Stimulated activated CD4-positive, alpha-beta T cell treated with anti-CD3 and anti-CD28 coated beads, Interleukin-15, amount 100 ng/mL, for 24 hours (primary cell): ENCODE data around the gene TMEM168.
"Not testable (repeated sequence)": the region's sequence is repeated elsewhere in the genome, so short reads cannot be mapped to it uniquely, and the experiment has no call there.

Source experiments
- DNase-seq: peaks from one replicate; pipeline ENCODE4 v3.0.0-alpha.2; 2020

The TMEM168 gene

DNA sequence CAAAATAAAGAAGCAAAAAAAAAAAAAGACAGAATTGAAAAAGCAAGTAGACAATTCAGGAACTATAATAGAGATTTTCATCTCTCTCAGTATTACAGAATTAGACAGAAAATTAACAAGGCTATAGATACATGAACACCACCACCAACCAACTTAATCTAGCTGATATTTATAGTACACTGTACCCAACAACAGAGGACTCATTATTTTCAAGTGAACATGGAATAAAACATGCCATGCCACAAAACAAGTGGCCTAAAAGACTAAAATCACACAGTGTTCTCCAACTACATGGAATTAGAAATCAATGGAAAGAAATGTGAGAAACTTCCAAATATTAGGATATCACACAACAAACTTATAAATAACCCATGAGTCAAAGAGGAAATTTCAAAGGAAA, 9.1 kb downstream of the TMEM168 start:
- DNase-seq: no peak

DNA sequence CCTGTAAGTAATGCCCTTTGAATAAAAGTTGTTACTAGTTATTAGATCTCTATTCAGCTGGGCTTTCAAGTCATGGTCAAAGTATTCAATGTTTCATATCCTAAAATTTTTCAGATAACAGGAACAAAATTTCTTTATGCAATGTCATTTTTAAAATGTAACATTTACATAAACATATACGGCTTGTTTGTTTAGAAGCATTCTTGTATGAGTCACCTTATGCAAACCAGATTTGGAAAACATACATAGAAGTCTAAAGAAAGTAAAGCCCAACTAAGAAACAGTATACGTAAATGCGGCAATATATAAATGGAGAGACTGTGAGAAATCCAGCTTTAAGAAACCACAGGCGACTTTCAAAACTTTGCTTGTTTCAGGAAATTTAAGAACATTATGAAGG, 10.5 kb downstream of the TMEM168 start:
- DNase-seq: no peak

DNA sequence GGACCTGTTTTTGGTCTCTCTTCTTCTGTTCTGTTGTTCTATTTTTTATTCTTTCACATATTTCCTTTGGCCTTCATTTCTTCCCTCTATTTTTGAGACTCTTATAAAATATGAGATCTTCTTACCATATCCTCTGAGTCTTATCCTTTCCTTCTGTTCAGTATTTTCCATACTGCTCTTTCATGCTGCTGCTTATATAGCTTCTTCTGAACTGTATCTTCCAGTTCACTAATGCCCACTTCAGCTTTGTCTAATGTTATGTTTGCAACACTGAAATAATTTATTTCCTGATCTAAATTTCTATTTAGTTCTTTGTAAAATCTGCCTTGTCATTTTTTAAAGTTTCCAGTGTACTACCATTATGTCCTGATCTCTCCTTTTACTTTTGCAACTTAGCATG, 12.8 kb downstream of the TMEM168 start:
- DNase-seq: no peak

GRCh38 chr7:112771166-112771565, 19.0 kb downstream of the TMEM168 start:
- DNase-seq: no peak

DNA sequence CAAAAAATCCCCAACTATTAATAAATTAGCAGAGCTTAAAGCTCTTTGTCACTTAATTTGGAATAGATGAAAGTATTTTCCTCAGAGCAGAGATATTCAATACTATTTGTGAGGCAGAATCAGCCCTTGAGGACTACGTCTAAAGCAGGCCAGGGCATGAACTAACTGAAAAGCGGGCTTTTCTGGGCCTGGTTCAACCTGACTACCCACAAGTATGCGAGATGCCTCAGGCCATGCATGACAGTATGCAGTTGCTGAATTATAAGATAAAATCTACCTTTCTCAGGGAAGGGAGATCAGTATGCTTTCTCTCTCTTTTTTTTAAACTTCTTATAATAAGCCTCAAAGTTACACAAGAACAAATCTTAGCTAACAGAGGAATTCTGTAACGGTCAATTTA, 20.1 kb downstream of the TMEM168 start:
- no peak for DNase-seq

DNA sequence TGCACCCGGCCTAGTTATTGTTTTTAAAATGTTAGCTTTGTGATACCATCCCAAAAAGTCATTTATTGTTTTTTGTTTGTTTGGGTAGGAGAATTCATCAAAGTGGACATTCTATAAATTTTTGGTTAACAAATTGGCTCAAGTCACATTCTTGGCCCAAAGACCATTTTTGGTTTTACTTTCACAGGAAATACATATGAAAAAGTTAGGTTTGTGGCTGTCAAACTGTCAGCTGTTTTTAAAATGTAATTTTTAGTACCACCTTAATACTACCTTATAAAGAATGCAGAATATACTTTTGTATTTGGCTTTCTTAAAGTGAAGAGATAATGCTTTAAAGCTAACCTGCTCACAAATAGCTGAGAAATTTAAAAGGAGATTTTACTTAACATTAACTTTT, 25.1 kb downstream of the TMEM168 start:
- no peak for DNase-seq

GRCh38 chr7:112763996-112764395, 26.2 kb downstream of the TMEM168 start:
- no peak for DNase-seq

GRCh38 chr7:112763298-112763697, 26.9 kb downstream of the TMEM168 start:
- no peak for DNase-seq

- no peak for DNase-seq
Measured at GRCh38 chr7:112759905-112760304, 30.3 kb downstream of the TMEM168 start.

DNA sequence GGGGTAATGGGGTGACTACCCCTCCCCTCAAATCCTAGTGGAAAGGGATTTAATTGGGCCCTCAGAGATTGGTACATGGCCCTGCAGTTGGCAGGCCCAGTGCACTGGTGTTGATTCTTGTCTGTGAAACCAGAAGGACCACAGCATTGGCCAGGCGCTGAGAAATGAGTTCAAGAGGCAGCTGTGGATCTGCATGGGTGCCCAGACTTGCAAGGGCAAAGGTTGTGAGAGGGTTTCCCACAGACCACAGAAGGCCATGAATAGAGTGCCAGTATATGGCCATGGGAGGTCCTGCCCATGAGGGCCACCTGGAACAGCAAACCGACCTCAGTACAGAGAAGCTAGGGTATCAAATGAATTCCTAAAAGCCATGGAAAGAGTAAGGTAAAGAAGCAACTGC, 32.9 kb downstream of the TMEM168 start:
- no peak for DNase-seq

DNA sequence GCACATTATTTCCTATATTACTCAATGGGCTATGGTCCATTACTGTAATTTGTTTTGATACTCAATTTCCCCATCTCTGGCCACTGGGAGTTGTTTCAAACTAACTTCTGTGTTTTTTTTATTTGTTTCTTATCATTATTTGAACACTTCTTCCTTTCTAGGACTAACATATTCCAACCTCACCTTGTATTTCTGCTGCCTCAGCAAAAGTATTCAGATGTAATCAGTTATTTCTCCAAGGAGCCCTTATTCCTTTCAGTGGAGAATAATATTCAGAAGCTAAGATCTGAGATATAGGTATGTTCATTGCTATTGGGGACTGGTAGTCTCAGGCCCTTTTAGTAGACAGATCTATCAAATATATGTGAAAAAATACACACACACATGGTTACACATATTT, 36.9 kb downstream of the TMEM168 start:
- DNase-seq: no peak

DNA sequence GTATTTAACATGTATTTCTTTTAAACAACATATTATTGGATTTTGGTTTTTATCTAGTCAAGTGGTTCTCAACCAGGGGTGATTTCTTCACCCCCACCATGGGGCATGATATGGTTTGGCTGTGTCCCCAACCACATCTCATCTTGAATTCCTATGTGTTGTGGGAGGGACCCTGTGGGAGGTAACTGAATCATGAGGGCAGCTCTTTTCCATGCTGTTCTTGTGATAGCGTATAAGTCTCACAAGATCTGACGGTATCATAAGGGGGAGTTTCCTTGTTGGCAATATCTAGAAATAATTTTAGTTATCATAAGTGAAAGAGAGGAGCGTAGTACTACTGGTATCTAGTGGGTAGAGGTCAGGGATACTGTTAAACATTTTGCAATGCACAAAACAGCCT, 37.6 kb downstream of the TMEM168 start:
- DNase-seq: no peak

GRCh38 chr7:112749775-112750174, 40.4 kb downstream of the TMEM168 start:
- DNase-seq: no peak

DNA sequence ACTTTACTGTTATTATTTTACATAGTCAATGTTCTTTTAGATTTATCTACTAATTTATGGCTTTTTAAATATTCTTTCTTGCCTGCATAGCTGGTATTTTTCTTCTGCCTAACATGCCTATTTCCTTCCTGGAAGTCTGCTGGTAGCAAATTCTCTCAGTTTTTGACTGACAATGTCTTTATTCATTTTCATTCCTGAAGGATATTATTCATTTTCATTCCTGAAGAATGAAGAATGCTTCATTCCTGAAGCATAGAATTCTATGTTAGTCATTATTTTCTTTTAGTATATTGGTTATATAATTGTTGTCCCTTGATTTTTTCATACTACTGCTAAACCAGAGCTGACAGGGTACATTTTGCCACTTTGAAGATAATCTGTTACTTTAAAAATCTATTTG, 41.8 kb downstream of the TMEM168 start:
- no peak for DNase-seq

DNA sequence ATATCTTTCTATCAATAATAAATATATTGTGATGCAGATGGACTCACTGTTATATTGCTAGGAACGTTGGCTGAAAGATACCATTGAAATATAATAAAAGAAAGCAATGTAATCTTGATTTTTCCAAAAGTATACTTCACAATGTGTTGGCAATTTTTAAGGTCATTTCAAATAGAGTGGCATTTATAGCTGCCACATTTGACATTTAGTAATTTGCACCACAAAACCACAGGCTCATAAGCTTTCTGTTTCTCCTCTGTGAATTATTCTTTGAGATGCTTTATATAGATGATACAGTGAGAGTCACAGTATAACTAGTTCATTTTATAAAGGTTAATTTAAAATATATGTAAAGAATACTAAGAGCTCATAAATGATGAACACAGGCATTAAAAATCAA, 44.6 kb downstream of the TMEM168 start:
- DNase-seq: no peak

DNA sequence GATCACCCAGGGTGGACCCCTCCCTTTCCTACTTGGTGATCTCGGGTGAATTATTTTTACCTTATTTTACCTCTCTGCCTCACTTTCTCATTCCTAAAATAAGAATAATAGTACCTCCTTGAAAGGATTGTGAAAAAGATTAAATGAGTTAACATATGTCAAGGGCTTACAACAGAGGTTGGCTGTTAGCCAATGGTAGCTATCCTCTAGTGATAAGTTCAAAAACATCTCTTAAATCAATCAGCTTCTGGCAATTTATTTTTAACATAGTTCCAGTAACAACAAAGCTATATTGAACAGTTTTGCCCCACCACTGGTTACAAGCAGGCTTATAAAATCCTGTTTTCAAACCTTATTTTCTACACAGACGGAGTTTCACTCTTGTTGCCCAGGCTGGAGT, 45.4 kb downstream of the TMEM168 start:
- DNase-seq: no peak

DNA sequence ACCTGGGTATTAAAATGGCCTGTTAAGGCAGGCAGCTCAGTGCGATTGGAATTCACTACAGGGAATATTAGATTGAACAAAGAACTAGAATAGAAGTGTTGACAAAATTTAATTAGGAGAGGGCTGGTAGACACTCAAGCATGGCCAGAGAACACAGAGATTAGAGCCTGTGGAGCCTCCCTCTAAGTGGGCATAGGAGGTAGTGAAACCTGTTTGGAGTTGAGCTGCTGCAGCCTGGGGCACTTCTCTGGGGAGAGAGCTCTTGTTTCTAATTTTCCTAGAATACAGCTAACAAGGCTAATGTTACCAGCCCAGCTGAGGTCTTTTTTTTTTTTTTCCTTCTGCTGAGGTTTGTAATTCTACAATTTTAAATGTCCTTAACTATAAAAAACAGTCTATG, 46.4 kb downstream of the TMEM168 start:
- DNase-seq: no peak

GRCh38 chr7:112740667-112741066, 49.5 kb downstream of the TMEM168 start:
- DNase-seq: no peak

- DNase-seq: no peak
Measured at GRCh38 chr7:112739436-112740180, 50.6 kb downstream of the TMEM168 start.

DNA sequence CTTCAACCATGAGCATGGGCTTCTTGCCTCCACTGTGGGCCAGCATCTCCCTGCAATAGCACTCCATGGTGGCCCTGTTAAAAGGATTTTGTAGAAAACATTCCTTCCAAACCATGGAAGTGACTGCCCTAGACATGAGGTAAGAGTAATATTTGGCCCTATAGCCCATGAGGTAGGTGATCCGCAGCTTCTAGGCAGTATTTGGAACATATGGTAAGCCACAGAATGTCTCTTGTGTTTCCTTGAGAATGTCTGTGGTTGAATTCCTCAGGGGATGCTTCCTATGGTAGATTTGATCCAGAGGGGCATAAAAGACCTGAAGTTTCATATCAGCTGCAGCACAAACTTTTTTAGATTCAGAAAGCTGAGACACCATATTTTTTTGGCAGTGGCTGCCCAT, 54.9 kb downstream of the TMEM168 start:
- no peak for DNase-seq

GRCh38 chr7:112731324-112731723, 58.9 kb downstream of the TMEM168 start:
- not testable (repeated sequence) for DNase-seq

DNA sequence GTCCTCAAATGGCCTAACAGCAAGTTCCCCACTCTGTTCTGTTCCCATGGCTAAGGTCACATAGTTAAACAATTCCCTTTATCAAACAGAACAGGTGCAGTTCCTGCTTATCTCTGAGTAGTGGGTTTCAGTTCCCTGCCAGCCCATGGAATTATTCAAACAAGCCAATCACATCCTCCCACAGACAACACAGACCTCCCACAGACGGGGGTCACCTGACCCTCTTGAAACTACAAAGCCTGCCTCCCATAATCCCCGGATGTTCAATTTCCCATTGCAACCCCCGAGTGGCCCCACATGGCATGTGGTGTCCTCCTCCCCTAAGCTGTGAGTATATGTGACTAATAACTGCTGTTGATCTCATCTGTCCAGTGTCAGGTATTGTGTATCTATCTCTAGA, 64.1 kb downstream of the TMEM168 start:
- DNase-seq: no peak

DNA sequence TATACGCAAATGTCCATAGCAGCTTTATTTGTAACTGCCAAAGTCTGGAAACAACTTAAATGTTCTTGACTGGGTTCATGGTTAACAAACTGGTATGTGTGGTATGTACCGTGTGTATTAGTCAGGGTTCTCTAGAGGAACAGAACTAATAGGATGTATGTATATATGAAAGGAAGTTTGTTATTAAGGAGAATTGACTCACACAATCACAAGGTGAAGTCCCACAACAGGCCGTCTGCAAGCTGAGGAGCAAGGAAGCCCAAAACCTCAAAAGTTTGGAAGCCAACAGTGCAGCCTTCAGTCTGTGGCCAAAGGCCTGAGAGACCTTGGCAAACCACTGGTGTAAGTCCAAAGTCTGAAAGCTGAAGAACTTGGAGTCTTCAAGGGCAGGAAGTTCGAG, 66.8 kb downstream of the TMEM168 start:
- DNase-seq: no peak

GRCh38 chr7:112721366-112721765, 68.8 kb downstream of the TMEM168 start:
- no peak for DNase-seq

DNA sequence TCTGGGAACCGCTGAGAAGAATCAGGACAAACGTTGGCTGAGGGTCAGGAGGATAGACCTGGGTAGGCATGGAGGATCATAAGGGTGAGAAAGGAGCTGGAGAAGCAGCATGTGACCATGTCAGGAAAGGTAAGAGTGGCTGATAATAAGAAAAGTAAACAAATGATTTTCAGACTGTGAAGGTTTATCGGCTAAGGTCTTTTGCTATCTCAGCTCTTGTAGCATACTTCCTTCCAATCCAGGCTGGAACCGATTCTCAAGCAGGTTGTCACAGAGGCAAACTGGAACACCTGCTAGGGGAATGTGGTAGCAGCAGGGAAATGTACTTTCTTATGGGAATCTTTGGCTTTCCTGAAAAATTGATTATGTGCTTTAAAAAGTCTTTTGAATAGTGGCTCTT, 74.7 kb downstream of the TMEM168 start:
- DNase-seq: no peak

- DNase-seq: no peak
Measured at GRCh38 chr7:112714917-112715316, 75.3 kb downstream of the TMEM168 start.
